Parathyroid adenoma (tissue), 2 donors: ENCODE data around the gene TBC1D16.

ENCODE experiments used
- H2AFZ ChIP-seq: fragments of 300-600 bp; sonication (generic); one replicate; pipeline ENCODE4 v1.7.0; 2017; ENCODE audit warnings: antibody characterized with exemption, mild to moderate bottlenecking
- H3K27ac ChIP-seq: fragments of 300-600 bp; sonication (generic); one replicate; pipeline ENCODE4 v1.7.0; 2017
- H3K27me3 ChIP-seq: fragments of 300-600 bp; sonication (generic); one replicate; pipeline ENCODE4 v1.7.0; 2017; ENCODE audit warnings: low read length; ENCODE audit not compliant: control insufficient read depth, insufficient read depth
- H3K36me3 ChIP-seq: fragments of 300-600 bp; sonication (generic); one replicate; pipeline ENCODE4 v1.7.0; 2017; ENCODE audit warnings: low read length; ENCODE audit not compliant: control insufficient read depth, insufficient read depth
- H3K4me1 ChIP-seq: fragments of 300-600 bp; sonication (generic); one replicate; pipeline ENCODE4 v1.7.0; 2017; ENCODE audit warnings: control low read depth
- H3K4me2 ChIP-seq: fragments of 300-600 bp; sonication (generic); one replicate; pipeline ENCODE4 v1.7.0; 2017; ENCODE audit warnings: low read length
- H3K4me3 ChIP-seq: fragments of 300-600 bp; sonication (generic); one replicate; pipeline ENCODE4 v1.7.0; 2017; ENCODE audit warnings: low read depth, low read length
- H3K79me2 ChIP-seq: fragments of 300-600 bp; sonication (generic); one replicate; pipeline ENCODE4 v1.7.0; 2017; ENCODE audit warnings: control low read depth
- H3K9ac ChIP-seq: fragments of 300-600 bp; sonication (generic); one replicate; pipeline ENCODE4 v1.7.0; 2017; ENCODE audit warnings: mild to moderate bottlenecking
- H3K9me3 ChIP-seq: fragments of 300-600 bp; sonication (generic); one replicate; pipeline ENCODE4 v1.7.0; 2017; ENCODE audit warnings: low read length; ENCODE audit not compliant: control insufficient read depth
- TF ChIP-seq, protein P1 (sequence below): fragments of 300-600 bp; sonication (generic); IDR thresholded peaks from one replicate; pipeline ENCODE4 v1.7.0; 2017; ENCODE audit warnings: antibody characterized with exemption, mild to moderate bottlenecking
- donor health status: primary hyperparathyroidism.

The TBC1D16 gene

DNA sequence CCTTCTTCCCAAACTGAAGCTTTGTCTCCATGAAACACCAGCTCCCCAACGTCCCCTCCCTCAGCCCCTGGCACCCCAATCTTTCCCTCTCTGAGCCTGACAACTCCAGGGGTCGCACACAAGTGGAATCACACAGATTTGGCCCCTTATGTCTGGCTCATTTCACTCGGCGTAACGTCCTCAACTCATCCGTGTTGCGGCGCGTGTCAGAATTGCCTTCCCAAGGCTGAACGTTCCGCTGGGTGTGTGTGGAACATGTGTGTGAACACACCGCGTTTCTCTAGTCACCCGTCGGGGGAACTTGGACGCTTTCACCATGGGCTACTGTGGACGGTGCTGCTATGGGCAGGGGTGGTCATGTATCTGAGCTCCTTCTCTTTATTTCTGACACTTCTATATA, 45.0 kb downstream of the TBC1D16 start:
- Histone ChIP-seq H3K4me1 (peaks cover 16% of the 10 kb centered on the region), H3K4me3 (no peak overlapping the region), H3K9me3 (no peaks in the 10 kb centered on the region), H3K36me3 (no peaks in the 10 kb centered on the region), H3K4me2 (no peak overlapping the region), H2AFZ (no peak overlapping the region), H3K27ac (no peak overlapping the region), H3K9ac (no peak overlapping the region), H3K27me3 (no peaks in the 10 kb centered on the region), H3K79me2 (peaks cover 4% of the 10 kb centered on the region)
- TF ChIP-seq, protein P1, sequence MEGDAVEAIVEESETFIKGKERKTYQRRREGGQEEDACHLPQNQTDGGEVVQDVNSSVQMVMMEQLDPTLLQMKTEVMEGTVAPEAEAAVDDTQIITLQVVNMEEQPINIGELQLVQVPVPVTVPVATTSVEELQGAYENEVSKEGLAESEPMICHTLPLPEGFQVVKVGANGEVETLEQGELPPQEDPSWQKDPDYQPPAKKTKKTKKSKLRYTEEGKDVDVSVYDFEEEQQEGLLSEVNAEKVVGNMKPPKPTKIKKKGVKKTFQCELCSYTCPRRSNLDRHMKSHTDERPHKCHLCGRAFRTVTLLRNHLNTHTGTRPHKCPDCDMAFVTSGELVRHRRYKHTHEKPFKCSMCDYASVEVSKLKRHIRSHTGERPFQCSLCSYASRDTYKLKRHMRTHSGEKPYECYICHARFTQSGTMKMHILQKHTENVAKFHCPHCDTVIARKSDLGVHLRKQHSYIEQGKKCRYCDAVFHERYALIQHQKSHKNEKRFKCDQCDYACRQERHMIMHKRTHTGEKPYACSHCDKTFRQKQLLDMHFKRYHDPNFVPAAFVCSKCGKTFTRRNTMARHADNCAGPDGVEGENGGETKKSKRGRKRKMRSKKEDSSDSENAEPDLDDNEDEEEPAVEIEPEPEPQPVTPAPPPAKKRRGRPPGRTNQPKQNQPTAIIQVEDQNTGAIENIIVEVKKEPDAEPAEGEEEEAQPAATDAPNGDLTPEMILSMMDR = no peak

DNA sequence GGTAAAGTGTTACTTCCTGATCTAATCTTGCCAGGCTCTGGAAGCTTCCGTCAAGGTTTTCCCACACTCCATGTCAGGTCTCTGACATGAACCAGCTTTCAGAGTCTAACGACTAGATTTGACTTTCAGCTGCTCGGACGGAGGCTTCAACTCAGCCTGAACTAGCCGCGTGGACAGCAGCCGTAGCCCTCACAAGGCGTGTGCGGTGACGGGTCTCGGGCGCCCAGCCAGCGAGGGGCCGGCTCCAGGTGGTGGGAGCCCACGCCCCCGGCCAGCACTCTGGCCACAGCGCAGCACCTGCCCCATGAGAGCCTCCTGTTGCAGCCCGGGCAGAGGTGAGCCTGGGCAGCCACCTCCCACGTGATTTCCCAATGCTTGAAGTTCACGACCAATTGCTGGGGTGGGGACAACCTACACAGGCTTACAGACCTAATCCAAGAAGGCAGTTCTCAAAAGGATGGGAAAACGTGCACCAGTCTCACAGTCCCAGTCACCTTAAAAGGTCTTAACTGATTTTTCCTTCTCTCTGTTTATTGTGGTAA, 45.5 kb downstream of the TBC1D16 start:
- no peak overlapping the region for H3K27ac ChIP-seq
- no peaks in the 10 kb centered on the region for H3K27me3 ChIP-seq
- no peak overlapping the region for H3K4me3 ChIP-seq
- TF ChIP-seq, protein P1 = no peak
- peaks cover 4% of the 10 kb centered on the region for H3K79me2 ChIP-seq
- H3K9me3 ChIP-seq = no peaks in the 10 kb centered on the region
- no peaks in the 10 kb centered on the region for H3K36me3 ChIP-seq
- no peak overlapping the region for H3K4me2 ChIP-seq
- no peak overlapping the region for H3K9ac ChIP-seq
- H2AFZ ChIP-seq = no peak overlapping the region
- peaks cover 16% of the 10 kb centered on the region for H3K4me1 ChIP-seq

DNA sequence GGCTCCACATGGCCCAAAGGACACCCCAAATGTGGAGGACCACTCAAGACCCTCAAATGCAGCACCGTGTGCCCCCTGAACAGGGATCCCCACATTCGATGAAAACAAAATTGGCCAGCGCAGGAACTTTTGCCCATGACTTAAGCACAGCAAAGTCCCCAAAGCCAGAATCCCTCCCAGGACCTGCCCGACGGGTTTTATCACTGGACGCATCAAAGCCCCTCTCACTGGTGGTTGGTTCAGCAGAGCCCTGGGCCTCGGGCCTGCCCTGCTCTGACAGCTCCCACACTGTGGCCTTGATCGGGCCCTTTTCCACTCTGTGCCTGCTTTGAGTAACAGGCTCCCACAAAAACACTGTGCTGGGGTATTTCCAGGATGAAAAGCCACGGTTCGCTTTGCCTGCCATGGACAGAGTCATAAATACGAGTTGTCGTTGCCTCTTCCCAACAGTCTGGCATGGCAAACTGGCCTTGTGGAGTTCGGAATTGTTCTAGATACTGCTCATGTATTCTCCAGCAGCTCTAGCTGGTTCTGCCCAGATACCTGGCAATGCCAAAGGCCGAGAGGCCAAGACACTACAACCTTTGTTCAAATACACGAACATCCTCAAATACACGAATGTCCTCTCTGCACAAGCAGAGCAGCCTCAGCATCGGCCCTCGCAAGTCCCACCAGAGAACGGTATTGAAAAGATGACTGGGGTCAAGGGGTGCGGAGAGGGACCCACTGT, 46.4 kb downstream of the TBC1D16 start:
- no peak overlapping the region for H3K4me2 ChIP-seq
- H3K79me2 ChIP-seq = peaks cover 4% of the 10 kb centered on the region
- no peaks in the 10 kb centered on the region for H3K27me3 ChIP-seq
- no peaks in the 10 kb centered on the region for H3K9me3 ChIP-seq
- peaks cover 16% of the 10 kb centered on the region for H3K4me1 ChIP-seq
- TF ChIP-seq, protein P1 = no peak
- no peak overlapping the region for H3K27ac ChIP-seq
- H3K9ac ChIP-seq = no peak overlapping the region
- no peak overlapping the region for H3K4me3 ChIP-seq
- no peak overlapping the region for H2AFZ ChIP-seq
- no peaks in the 10 kb centered on the region for H3K36me3 ChIP-seq

DNA sequence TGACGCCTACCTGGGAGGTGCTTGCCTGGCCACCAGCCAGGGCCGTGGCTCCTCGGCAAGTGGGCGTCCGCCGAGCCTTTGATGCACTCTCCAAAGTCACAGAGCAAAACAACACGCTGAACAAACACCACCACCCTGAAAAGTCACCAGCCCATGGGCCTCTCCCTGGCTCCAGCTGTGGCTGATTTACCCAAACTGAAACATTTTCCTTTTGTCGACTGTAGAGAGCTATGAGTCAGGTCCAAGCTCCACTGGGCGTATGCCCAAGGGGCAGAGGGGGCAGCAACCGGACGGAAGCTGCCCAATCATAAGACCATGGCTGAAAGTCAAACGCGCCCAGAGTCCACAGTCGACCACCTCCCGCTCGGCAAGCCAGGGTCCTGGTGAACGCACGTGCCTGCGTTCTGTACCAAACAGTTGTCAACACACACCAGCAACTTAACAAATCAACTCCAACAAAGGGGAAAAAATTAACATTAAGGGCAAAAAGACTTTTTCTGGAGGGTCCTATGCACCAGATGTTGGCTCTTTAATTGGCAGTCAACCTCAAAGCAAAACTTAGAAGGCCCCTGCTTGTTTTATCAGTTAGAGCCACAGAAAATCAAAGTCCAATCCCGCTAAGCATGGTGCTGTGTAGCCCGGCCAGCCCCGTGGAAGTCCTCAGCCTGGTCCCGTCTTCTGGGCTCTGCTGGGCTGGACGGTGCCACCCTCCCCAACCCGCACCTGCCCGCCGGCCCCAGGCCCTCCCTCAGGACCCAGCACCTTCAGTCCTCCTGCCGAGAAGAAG, 47.3 kb downstream of the TBC1D16 start:
- no peaks in the 10 kb centered on the region for H3K36me3 ChIP-seq
- H3K27ac ChIP-seq = no peak overlapping the region
- TF ChIP-seq, protein P1 = no peak
- H3K27me3 ChIP-seq = no peaks in the 10 kb centered on the region
- H3K4me1 ChIP-seq = peaks cover 13% of the 10 kb centered on the region
- no peak overlapping the region for H3K4me3 ChIP-seq
- H3K79me2 ChIP-seq = peaks cover 4% of the 10 kb centered on the region
- no peak overlapping the region for H3K9ac ChIP-seq
- no peak overlapping the region for H3K4me2 ChIP-seq
- no peak overlapping the region for H2AFZ ChIP-seq
- no peaks in the 10 kb centered on the region for H3K9me3 ChIP-seq
